ENCODE data around the gene C5AR2.

DNA sequence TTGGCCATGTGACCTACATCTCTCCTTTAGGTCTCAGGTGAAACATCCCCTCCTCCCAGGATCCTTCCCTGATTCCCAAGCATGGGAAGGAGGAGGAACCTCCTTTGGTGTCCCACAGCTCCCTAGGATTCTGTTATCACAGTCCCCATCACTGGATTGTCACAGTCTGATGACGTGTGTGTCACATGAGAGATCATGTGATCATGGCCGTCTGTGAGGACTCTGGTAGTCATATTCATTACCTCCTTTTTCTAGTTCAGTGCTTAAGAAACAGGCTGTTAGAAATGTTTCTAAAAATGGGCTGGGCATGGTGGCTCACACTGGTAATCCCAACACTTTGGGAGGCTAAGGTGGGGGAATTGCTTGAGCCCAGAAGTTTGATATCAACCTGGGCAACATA lies 20.1 kb downstream of the C5AR2 start:
- TF ChIP-seq, protein P1, sequence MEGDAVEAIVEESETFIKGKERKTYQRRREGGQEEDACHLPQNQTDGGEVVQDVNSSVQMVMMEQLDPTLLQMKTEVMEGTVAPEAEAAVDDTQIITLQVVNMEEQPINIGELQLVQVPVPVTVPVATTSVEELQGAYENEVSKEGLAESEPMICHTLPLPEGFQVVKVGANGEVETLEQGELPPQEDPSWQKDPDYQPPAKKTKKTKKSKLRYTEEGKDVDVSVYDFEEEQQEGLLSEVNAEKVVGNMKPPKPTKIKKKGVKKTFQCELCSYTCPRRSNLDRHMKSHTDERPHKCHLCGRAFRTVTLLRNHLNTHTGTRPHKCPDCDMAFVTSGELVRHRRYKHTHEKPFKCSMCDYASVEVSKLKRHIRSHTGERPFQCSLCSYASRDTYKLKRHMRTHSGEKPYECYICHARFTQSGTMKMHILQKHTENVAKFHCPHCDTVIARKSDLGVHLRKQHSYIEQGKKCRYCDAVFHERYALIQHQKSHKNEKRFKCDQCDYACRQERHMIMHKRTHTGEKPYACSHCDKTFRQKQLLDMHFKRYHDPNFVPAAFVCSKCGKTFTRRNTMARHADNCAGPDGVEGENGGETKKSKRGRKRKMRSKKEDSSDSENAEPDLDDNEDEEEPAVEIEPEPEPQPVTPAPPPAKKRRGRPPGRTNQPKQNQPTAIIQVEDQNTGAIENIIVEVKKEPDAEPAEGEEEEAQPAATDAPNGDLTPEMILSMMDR (IDR thresholded peaks at IDR 0.05): no peak
- TF ChIP-seq EZH2 (IDR thresholded peaks at IDR 0.05; ENCODE audit: borderline replicate concordance, insufficient read depth, low read depth, low read length, poor library complexity, severe bottlenecking): no peak
